H1 (cell line): ENCODE results near the gene ITSN1. TPM values are rescaled to one million over a fixed set of nuclear protein-coding genes. Genes with fewer than 3 reads are reported as not detected.
A peak's percentile ranks its signal among the peaks of the same experiment; 100 is the strongest.
"Not testable (repeated sequence)": the region's sequence is repeated elsewhere in the genome, so short reads cannot be mapped to it uniquely, and the experiment has no call there.

ENCODE experiments used
- CTCF ChIA-PET: fragments of 300-600 bp; sonication (Branson Sonifier 250); formaldehyde crosslinking; loops from one replicate; lab custom pipeline; 2021; ENCODE audit not compliant: partially characterized antibody; lab: Charles Lee
- POLR2A ChIA-PET: fragments of 300-600 bp; sonication (Branson Sonifier 250); formaldehyde crosslinking; loops from one replicate; lab custom pipeline; 2021; ENCODE audit warnings: inconsistent platforms; ENCODE audit not compliant: partially characterized antibody; lab: Charles Lee
- DNase-seq, 2 experiments: peaks; one replicate each; pipeline versions ENCODE4 v3.0.0 to v3.0.0-alpha.2; 2010 to 2022; ENCODE audit warnings: low spot score in 2 of 2, low read depth in 1 of 2, mixed read lengths in 1 of 2
- FAIRE-seq: peaks from 2 replicates; lab custom pipeline; 2011; peaks lifted over from hg19 to GRCh38; lab: Jason Lieb, UNC
- H2AFZ ChIP-seq: 2 replicates; pipeline ENCODE4 v1.8.1; 2012; ENCODE audit warnings: low read length, inconsistent platforms
- H2AK5ac ChIP-seq: 2 replicates; pipeline ENCODE4 v1.6.1; 2013; ENCODE audit warnings: low read depth, low read length
- H2BK120ac ChIP-seq: replicated peaks from 2 replicates; pipeline ENCODE3; 2013; ENCODE audit warnings: low read depth, low read length, inconsistent platforms
- H2BK12ac ChIP-seq: 2 replicates; pipeline ENCODE4 v1.6.1; 2013; ENCODE audit warnings: low read depth, low read length
- H2BK15ac ChIP-seq: 2 replicates; pipeline ENCODE4 v1.6.1; 2013; ENCODE audit warnings: low read length
- H2BK20ac ChIP-seq: 2 replicates; pipeline ENCODE4 v1.6.1; 2013; ENCODE audit warnings: low read length
- H2BK5ac ChIP-seq: 2 replicates; pipeline ENCODE4 v1.6.1; 2013; ENCODE audit warnings: low read depth, low read length
- H3K14ac ChIP-seq: 2 replicates; pipeline ENCODE4 v1.6.1; 2013; ENCODE audit warnings: inconsistent platforms; ENCODE audit not compliant: insufficient read length
- H3K18ac ChIP-seq: 2 replicates; pipeline ENCODE4 v1.6.1; 2013; ENCODE audit warnings: low read length; ENCODE audit errors: extremely low read depth
- H3K23ac ChIP-seq: 2 replicates; pipeline ENCODE4 v1.6.1; 2013; ENCODE audit warnings: inconsistent platforms; ENCODE audit not compliant: insufficient read length
- H3K23me2 ChIP-seq: 2 replicates; pipeline ENCODE4 v1.6.1; 2013; ENCODE audit warnings: low read depth, low read length
- H3K27ac ChIP-seq: 2 replicates; pipeline ENCODE4 v1.6.1; 2011; ENCODE audit warnings: low read depth, low read length, inconsistent platforms
- H3K27me3 ChIP-seq, 4 experiments: replicated peaks in 1 of 4; 1 replicate in 1 of 4; 2 replicates in 3 of 4; pipeline versions ENCODE4 v1.6.1 to v1.8.1; 2011 to 2013; ENCODE audit warnings: low read length in 3 of 4, mild to moderate bottlenecking in 3 of 4, inconsistent platforms in 2 of 4, mixed read lengths in 2 of 4, moderate library complexity in 1 of 4; ENCODE audit not compliant: control insufficient read depth in 3 of 4, insufficient read depth in 3 of 4; ENCODE audit errors: extremely low read depth in 1 of 4
- H3K36me3 ChIP-seq, 4 experiments: 2 replicates each; pipeline versions ENCODE4 v1.6.1 to v1.8.1; 2011 to 2013; ENCODE audit warnings: mild to moderate bottlenecking in 4 of 4, low read length in 3 of 4, moderate library complexity in 2 of 4, control low read depth in 1 of 4, inconsistent platforms in 1 of 4; ENCODE audit not compliant: insufficient read depth in 4 of 4, control insufficient read depth in 2 of 4
- H3K4ac ChIP-seq: replicated peaks from 2 replicates; pipeline ENCODE3; 2013; ENCODE audit warnings: low read length, low read depth, mixed read lengths, inconsistent platforms; ENCODE audit not compliant: insufficient read length
- H3K4me1 ChIP-seq, 4 experiments: replicated peaks in 1 of 4; 1 replicate in 1 of 4; 2 replicates in 3 of 4; pipeline versions ENCODE4 v1.6.1 to v1.8.1; 2011 to 2013; ENCODE audit warnings: low read length in 3 of 4, inconsistent platforms in 2 of 4, mixed read lengths in 1 of 4; ENCODE audit not compliant: insufficient read depth in 4 of 4, control insufficient read depth in 3 of 4
- H3K4me2 ChIP-seq, 2 experiments: 2 replicates each; pipeline versions ENCODE4 v1.6.1 to v1.8.1; 2011 to 2013; ENCODE audit warnings: low read depth in 2 of 2, low read length in 2 of 2, control low read depth in 1 of 2, inconsistent platforms in 1 of 2, mild to moderate bottlenecking in 1 of 2; ENCODE audit not compliant: insufficient read depth in 1 of 2
- H3K4me3 ChIP-seq, 4 experiments: fragments of 200-600, 300-600 bp in 1 of 4; sonication (generic), shearing (Covaris generic), sonication (Bioruptor Twin) in 1 of 4; 2 replicates each; pipeline versions ENCODE4 v1.5.1 to v1.8.1; 2011 to 2016; ENCODE audit warnings: low read length in 4 of 4, low read depth in 3 of 4, control low read depth in 2 of 4, inconsistent platforms in 2 of 4, mild to moderate bottlenecking in 2 of 4, mixed read lengths in 1 of 4, moderate library complexity in 1 of 4; ENCODE audit not compliant: insufficient read depth in 2 of 4; ENCODE audit errors: extremely low read depth in 1 of 4
- H3K56ac ChIP-seq: replicated peaks from 2 replicates; pipeline ENCODE3; 2013; ENCODE audit warnings: low read depth, mild to moderate bottlenecking, mixed read lengths, low read length, inconsistent platforms; ENCODE audit not compliant: insufficient read length
- H3K79me1 ChIP-seq: 2 replicates; pipeline ENCODE4 v1.6.1; 2013; ENCODE audit warnings: low read depth, low read length, control low read depth
- H3K79me2 ChIP-seq, 2 experiments: 2 replicates each; pipeline versions ENCODE4 v1.6.1 to v1.8.1; 2012 to 2013; ENCODE audit warnings: low read length in 2 of 2, mild to moderate bottlenecking in 2 of 2, inconsistent platforms in 1 of 2; ENCODE audit not compliant: insufficient read depth in 2 of 2, control insufficient read depth in 1 of 2
- H3K9ac ChIP-seq, 4 experiments: replicated peaks in 1 of 4; 1 replicate in 1 of 4; 2 replicates in 3 of 4; pipeline versions ENCODE4 v1.6.1 to v1.8.1; 2011 to 2013; ENCODE audit warnings: low read depth in 3 of 4, low read length in 3 of 4, control low read depth in 2 of 4, mild to moderate bottlenecking in 2 of 4, moderate library complexity in 2 of 4, inconsistent platforms in 1 of 4; ENCODE audit errors: extremely low read depth in 1 of 4
- H3K9me3 ChIP-seq, 2 experiments: 2 replicates each; pipeline versions ENCODE4 v1.6.1 to v1.8.1; 2012 to 2013; ENCODE audit warnings: mild to moderate bottlenecking in 2 of 2, moderate library complexity in 2 of 2, control low read depth in 1 of 2, inconsistent platforms in 1 of 2, low read depth in 1 of 2, low read length in 1 of 2, mixed read lengths in 1 of 2; ENCODE audit not compliant: insufficient read depth in 2 of 2
- H4K20me1 ChIP-seq, 2 experiments: replicated peaks in 1 of 2; 2 replicates each; pipeline versions ENCODE3 to v1.8.1; 2011 to 2013; ENCODE audit warnings: inconsistent platforms in 2 of 2, low read length in 2 of 2, mild to moderate bottlenecking in 1 of 2; ENCODE audit not compliant: insufficient read depth in 2 of 2, control insufficient read depth in 1 of 2
- H4K5ac ChIP-seq: 2 replicates; pipeline ENCODE4 v1.6.1; 2013; ENCODE audit warnings: low read length, low read depth, mixed read lengths, inconsistent platforms; ENCODE audit not compliant: insufficient read length
- H4K8ac ChIP-seq: 2 replicates; pipeline ENCODE4 v1.8.0; 2013; ENCODE audit warnings: mild to moderate bottlenecking, moderate library complexity, low read length, inconsistent platforms; ENCODE audit not compliant: insufficient read depth; ENCODE audit errors: extremely low read depth
- H4K91ac ChIP-seq: replicated peaks from 2 replicates; pipeline ENCODE3; 2013; ENCODE audit warnings: low read length, mixed read lengths, inconsistent platforms; ENCODE audit not compliant: insufficient read length
- YY1 ChIP-seq: IDR thresholded peaks from 2 replicates; pipeline ENCODE4 v1.6.1; 2011; ENCODE audit warnings: low read depth, mild to moderate bottlenecking, low read length
- WGBS, 2 experiments: shearing (Covaris generic) in 1 of 2; methylation state at CpG; one replicate each; pipeline versions ENCODE4 v1.1.6 to v1.1.7; 2013 to 2015; ENCODE audit warnings: low lambda C conversion rate in 2 of 2, mixed read lengths in 2 of 2, inconsistent platforms in 1 of 2, low coverage in 1 of 2, missing lambda C conversion rate in 1 of 2; ENCODE audit not compliant: insufficient replicate concordance in 2 of 2, insufficient coverage in 1 of 2, insufficient read length in 1 of 2; ENCODE audit errors: extremely low coverage in 1 of 2, missing lambda C conversion rate in 1 of 2; 5-methylcytosine and 5-hydroxymethylcytosine counted together
- polyA plus RNA-seq, 7 experiments: library from polyadenylated mRNA; depleted of rRNA in 3 of 7; stranded (reverse) in 5 of 7; unstranded in 2 of 7; fragments of >200 nt in 5 of 7; fragments of 200-250 nt in 2 of 7; gene quantifications; 1 replicate in 5 of 7; 2 replicates in 1 of 7; 4 replicates in 1 of 7; pipeline versions ENCODE4 v1.2.1 to v1.2.3, GENCODE V29; 2011 to 2013; ENCODE audit warnings: missing spikeins in 2 of 7, mixed read lengths in 2 of 7
- total RNA-seq: library from RNA; stranded (reverse); fragmentation: NEBNext Ultra II Directional; extraction: Animal tissue kit (Norgen Biotek cat#: 25700); gene quantifications from 2 replicates; pipeline ENCODE4 v1.2.1, GENCODE V29; 2021

ITSN1 gene
- total and polyA plus RNA-seq, 2 of the 8 experiments (the other 6 are each of a cell fraction or from before 2014, with no cell fraction given), result 60.8 to 78.1 TPM

DNA sequence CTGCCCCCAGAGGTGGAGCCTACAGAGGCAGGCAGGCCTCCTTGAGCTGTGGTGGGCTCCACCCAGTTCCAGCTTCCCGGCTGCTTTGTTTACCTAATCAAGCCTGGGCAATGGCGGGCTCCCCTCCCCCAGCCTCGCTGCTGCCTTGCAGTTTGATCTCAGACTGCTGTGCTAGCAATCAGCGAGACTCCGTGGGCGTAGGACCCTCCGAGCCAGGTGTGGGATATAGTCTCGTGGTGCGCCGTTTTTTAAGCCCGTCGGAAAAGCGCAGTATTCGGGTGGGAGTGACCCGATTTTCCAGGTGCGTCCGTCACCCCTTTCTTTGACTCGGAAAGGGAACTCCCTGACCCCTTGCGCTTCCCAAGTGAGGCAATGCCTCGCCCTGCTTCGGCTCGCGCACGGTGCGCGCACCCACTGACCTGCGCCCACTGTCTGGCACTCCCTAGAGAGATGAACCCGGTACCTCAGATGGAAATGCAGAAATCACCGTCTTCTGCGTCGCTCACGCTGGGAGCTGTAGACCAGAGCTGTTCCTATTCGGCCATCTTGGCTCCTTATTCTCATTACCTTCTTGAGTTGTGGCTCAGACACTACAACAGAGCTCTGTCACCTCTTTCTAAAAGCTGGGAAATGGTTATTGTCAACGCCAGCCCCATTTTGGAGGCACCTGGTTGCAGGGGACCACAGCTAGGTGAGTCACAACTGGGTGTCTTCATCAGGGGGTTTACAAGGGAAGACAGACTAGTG is 288.9 kb downstream of the ITSN1 start:
- ChIA-PET CTCF (interaction anchor here (0.6 to 1.2 kb wide), 3 partner anchors 142 to 435 kb away, joined by 3 read pairs; no protein-coding TSS in a partner anchor), POLR2A (interaction anchor here (0.7 to 4.0 kb wide), 9 partner anchors 12 to 169 kb away, joined by 3 to 16 read pairs (median 4); partner anchors contain the start of genes ATP5PO, MRPS6 and SLC5A3)
- H3K27me3 ChIP-seq, result not testable (repeated sequence)

More for the DNA sequence above, 288.9 kb downstream of the ITSN1 start:
- peak overlapping the region; percentile 83 for H4K91ac ChIP-seq
- H3K9ac ChIP-seq, result peak overlapping the region in 3 of 4 experiments; percentile 26 to 90 (median 57); a peak in 6 of 7 replicates
- 0 out of 2 replicates have a peak overlapping the region, but pooled peaks have one; percentile 36 for H2BK15ac ChIP-seq
- peak overlapping the region; percentile 91; the same call in 1 of the 2 replicates for H4K8ac ChIP-seq
- not testable (repeated sequence) for H3K79me1 ChIP-seq, H3K4me1 ChIP-seq, H3K56ac ChIP-seq, H3K23me2 ChIP-seq, H2BK20ac ChIP-seq, FAIRE-seq, H3K36me3 ChIP-seq, H3K23ac ChIP-seq, H3K14ac ChIP-seq, H3K9me3 ChIP-seq, H2AFZ ChIP-seq, H4K20me1 ChIP-seq
- peak overlapping the region; percentile 60; the same call in 1 of the 2 replicates for H2AK5ac ChIP-seq
- peak overlapping the region; percentile 73 to 88 for H3K4me2 ChIP-seq
- peak overlapping the region; percentile 32 to 62 (median 44); a peak in 7 of 8 replicates for H3K4me3 ChIP-seq
- WGBS, 2 experiments, result 54% methylated on average over 6 of the region's 34 CpGs; no CpG with 5 or more reads in 1 of the 2 experiments
- peak overlapping the region; percentile 97; the same call in 1 of the 2 replicates for H2BK12ac ChIP-seq
- peak; percentile 75 for TF ChIP-seq YY1
- H4K5ac ChIP-seq, result peak overlapping the region; percentile 7
- H3K79me2 ChIP-seq, result peaks cover 0 to 19% of the 10 kb centered on the region in 2 experiments; a peak in 2 of 4 replicates
- peak overlapping the region; percentile 87 for H3K4ac ChIP-seq
- H3K27ac ChIP-seq, result peak overlapping the region; percentile 68; the same call in 1 of the 2 replicates
- H2BK120ac ChIP-seq, result peak overlapping the region; percentile 36
- H3K18ac ChIP-seq, result peak overlapping the region; percentile 64
- peak in 1 of 2 experiments; percentile 53 for DNase-seq
- H2BK5ac ChIP-seq, result peak overlapping the region; percentile 94
